HepG2 (cell line): ENCODE measurements around the gene RNF213. TPM values are rescaled to one million over a fixed set of nuclear protein-coding genes. Genes with fewer than 3 reads are reported as not detected.

ENCODE experiments used
- AHDC1 ChIP-seq: sonication (generic); formaldehyde crosslinking; IDR thresholded peaks from 2 replicates; pipeline ENCODE4 v1.5.1; 2020; ENCODE audit warnings: mild to moderate bottlenecking, missing genetic modification reagents, borderline replicate concordance
- CEBPG ChIP-seq: IDR thresholded peaks from 2 replicates; pipeline ENCODE4 v1.6.1; 2016
- ELF3 ChIP-seq: IDR thresholded peaks from 2 replicates; pipeline ENCODE4 v1.6.1; 2016; ENCODE audit warnings: missing genetic modification reagents, missing compliant biosample characterization
- HBP1 ChIP-seq: IDR thresholded peaks from 2 replicates; pipeline ENCODE4 v1.6.1; 2016; ENCODE audit warnings: low read depth, control low read depth
- KDM5A ChIP-seq: fragments of 200-600 bp; sonication (generic); IDR thresholded peaks from 2 replicates; pipeline ENCODE4 v1.7.0; 2018; ENCODE audit warnings: antibody characterized with exemption, mild to moderate bottlenecking, low read length, borderline replicate concordance
- MAFF ChIP-seq: IDR thresholded peaks from 2 replicates; pipeline ENCODE4 v1.6.1; 2011; ENCODE audit warnings: low read depth, low read length, improper control_type of control experiment
- ZNF142 ChIP-seq: sonication (generic); formaldehyde crosslinking; IDR thresholded peaks from 2 replicates; pipeline ENCODE4 v1.4.0; 2020; ENCODE audit warnings: missing genetic modification reagents
- ZNF264 ChIP-seq: sonication (generic); formaldehyde crosslinking; IDR thresholded peaks from 2 replicates; pipeline ENCODE4 v1.4.0; 2020; ENCODE audit warnings: missing genetic modification reagents
- ZNF619 ChIP-seq: sonication (generic); formaldehyde crosslinking; IDR thresholded peaks from 2 replicates; pipeline ENCODE4 v1.4.0; 2020; ENCODE audit warnings: mild to moderate bottlenecking, missing genetic modification reagents
- ZNF629 ChIP-seq: sonication (generic); formaldehyde crosslinking; conservative IDR thresholded peaks from 2 replicates; pipeline ENCODE4 v1.5.0; 2020; ENCODE audit warnings: missing genetic modification reagents
- ZNF770 ChIP-seq: sonication (generic); formaldehyde crosslinking; IDR thresholded peaks from 2 replicates; pipeline ENCODE4 v1.5.0; 2020; ENCODE audit warnings: mild to moderate bottlenecking, missing genetic modification reagents
- ZNF780A ChIP-seq: sonication (generic); formaldehyde crosslinking; IDR thresholded peaks from 2 replicates; pipeline ENCODE4 v1.8.0; 2022; ENCODE audit warnings: mild to moderate bottlenecking, missing genetic modification reagents, moderate library complexity
- ZSCAN20 ChIP-seq: sonication (generic); formaldehyde crosslinking; IDR thresholded peaks from 2 replicates; pipeline ENCODE4 v1.4.0; 2020; ENCODE audit warnings: missing genetic modification reagents, mild to moderate bottlenecking, borderline replicate concordance
- polyA plus RNA-seq, 8 experiments: library from polyadenylated mRNA; depleted of rRNA in 3 of 8; stranded (reverse) in 7 of 8; unstranded in 1 of 8; fragments of >200 nt; fragmentation: Illumina TruSeq in 4 of 8; extraction: Trizol in 4 of 8; gene quantifications; 2 replicates each; pipeline versions ENCODE4 v1.2.1 to v1.2.3, GENCODE V29; 2011 to 2016; ENCODE audit warnings: low read depth in 4 of 8, missing spikeins in 1 of 8, mixed read lengths in 1 of 8; ENCODE audit not compliant: insufficient read depth in 1 of 8
- total RNA-seq, 5 experiments: library from RNA; depleted of rRNA; stranded (reverse); fragments of >200 nt; fragmentation: Illumina TruSeq; extraction: Trizol; gene quantifications; 2 replicates each; pipeline ENCODE4 v1.2.3, GENCODE V29; 2016; ENCODE audit warnings: low read depth in 1 of 5

The RNF213 gene
- total and polyA plus RNA-seq, 2 of the 13 experiments (the other 11 are each of a cell fraction or from before 2014, with no cell fraction given) = 38.6 to 38.7 TPM

GRCh38 chr17:80426671-80427326 lies 166.1 kb downstream of the RNF213 start (continued):
- TF ChIP-seq ZNF264 = no peak
- TF ChIP-seq ZSCAN20 (CRISPR knock-in tag) = no peak
- no peak for TF ChIP-seq ZNF780A
- no peak for TF ChIP-seq ZNF770 (CRISPR knock-in tag)
- TF ChIP-seq ELF3 (CRISPR knock-in tag) = 0 out of 2 replicates have a peak, but pooled peaks have one; percentile 34
- no peak for TF ChIP-seq ZNF629 (CRISPR knock-in tag)
- TF ChIP-seq MAFF = no peak
- TF ChIP-seq KDM5A = no peak
- no peak for TF ChIP-seq AHDC1 (CRISPR knock-in tag)
- TF ChIP-seq HBP1 (CRISPR knock-in tag) = no peak
- TF ChIP-seq ZNF619 (CRISPR knock-in tag) = peak; percentile 92
- no peak for TF ChIP-seq CEBPG
- 0 out of 2 replicates have a peak, but pooled peaks have one; percentile 47 for TF ChIP-seq ZNF142
